NB4 (cell line): ENCODE data around the gene SLC25A28.

Source experiments
- CTCF ChIP-seq: IDR thresholded peaks from one replicate; pipeline ENCODE4 v1.5.1; 2012; ENCODE audit warnings: low read depth, low read length
- POLR2A ChIP-seq: IDR thresholded peaks from 2 replicates; pipeline ENCODE4 v1.6.1; 2011; ENCODE audit warnings: mild to moderate bottlenecking; ENCODE audit not compliant: insufficient read length; ENCODE audit errors: extremely low read depth

- TF ChIP-seq CTCF (no peak), POLR2A (no peak)
These were observed 3.7 kb upstream of the SLC25A28 start for GRCh38 chr10:99623919-99624318.
